Ovary (tissue), 3 donors: Measurements from ENCODE around the gene RAB8B.

Experiments
- EP300 ChIP-seq: sonication (generic); formaldehyde crosslinking; IDR thresholded peaks from one replicate; pipeline ENCODE4 v1.6.1; 2017; ENCODE audit warnings: antibody characterized with exemption
- POLR2A ChIP-seq: fragments of 450-650 bp; IDR thresholded peaks from one replicate; pipeline ENCODE4 v1.6.1; 2017; ENCODE audit warnings: antibody characterized with exemption, mild to moderate bottlenecking, moderate library complexity
- TF ChIP-seq, protein P1 (sequence below), 3 donors: fragments of 450-650 bp in 2 of 3; fragments of 200-600 bp in 1 of 3; IDR thresholded peaks; one replicate each; pipeline versions ENCODE4 v1.5.1 to v1.8.0; 2016 to 2022; ENCODE audit warnings: antibody characterized with exemption in 3 of 3, mild to moderate bottlenecking in 1 of 3
- donor health status: DM: no; HTN: no; CAD: no.

GRCh38 chr15:63178034-63178433, 11.4 kb upstream of the RAB8B start:
- TF ChIP-seq EP300 (no peak), POLR2A (no peak)
- TF ChIP-seq, protein P1, sequence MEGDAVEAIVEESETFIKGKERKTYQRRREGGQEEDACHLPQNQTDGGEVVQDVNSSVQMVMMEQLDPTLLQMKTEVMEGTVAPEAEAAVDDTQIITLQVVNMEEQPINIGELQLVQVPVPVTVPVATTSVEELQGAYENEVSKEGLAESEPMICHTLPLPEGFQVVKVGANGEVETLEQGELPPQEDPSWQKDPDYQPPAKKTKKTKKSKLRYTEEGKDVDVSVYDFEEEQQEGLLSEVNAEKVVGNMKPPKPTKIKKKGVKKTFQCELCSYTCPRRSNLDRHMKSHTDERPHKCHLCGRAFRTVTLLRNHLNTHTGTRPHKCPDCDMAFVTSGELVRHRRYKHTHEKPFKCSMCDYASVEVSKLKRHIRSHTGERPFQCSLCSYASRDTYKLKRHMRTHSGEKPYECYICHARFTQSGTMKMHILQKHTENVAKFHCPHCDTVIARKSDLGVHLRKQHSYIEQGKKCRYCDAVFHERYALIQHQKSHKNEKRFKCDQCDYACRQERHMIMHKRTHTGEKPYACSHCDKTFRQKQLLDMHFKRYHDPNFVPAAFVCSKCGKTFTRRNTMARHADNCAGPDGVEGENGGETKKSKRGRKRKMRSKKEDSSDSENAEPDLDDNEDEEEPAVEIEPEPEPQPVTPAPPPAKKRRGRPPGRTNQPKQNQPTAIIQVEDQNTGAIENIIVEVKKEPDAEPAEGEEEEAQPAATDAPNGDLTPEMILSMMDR (IDR thresholded peaks at IDR 0.05) = no peak
